Umbilical cord (tissue), 2 donors: ENCODE measurements around the gene CBX7. TPM values are rescaled to one million over a fixed set of nuclear protein-coding genes. Genes with fewer than 3 reads are reported as not detected.
"Not testable (repeated sequence)": the region's sequence is repeated elsewhere in the genome, so short reads cannot be mapped to it uniquely, and the experiment has no call there.

Experiments used
- DNase-seq: peaks from one replicate; pipeline ENCODE4 v3.0.0-alpha.2; 2015; ENCODE audit warnings: low spot score
- total RNA-seq: library from RNA; depleted of rRNA; stranded (reverse); fragments of >200 nt; gene quantifications from one replicate; pipeline ENCODE4 v1.2.3, GENCODE V29; 2014; ENCODE audit warnings: low replicate concordance; ENCODE audit not compliant: insufficient read depth

CBX7 gene
- total RNA-seq, 1 donor from 2014 or later: 10.4 TPM

- peak; percentile 87 for DNase-seq
Observed at GRCh38 chr22:39174498-39175352, 22.2 kb upstream of the CBX7 start.

GRCh38 chr22:39173787-39174497 is 21.5 kb upstream of the CBX7 start:
- no peak for DNase-seq

- no peak for DNase-seq
Observed at GRCh38 chr22:39173050-39173706, 20.7 kb upstream of the CBX7 start.

GRCh38 chr22:39172265-39173049 is 20.0 kb upstream of the CBX7 start:
- not testable (repeated sequence) for DNase-seq

GRCh38 chr22:39171623-39172264 is 19.3 kb upstream of the CBX7 start:
- DNase-seq: no peak

GRCh38 chr22:39170825-39171622 is 18.5 kb upstream of the CBX7 start:
- peak; percentile 84 for DNase-seq

GRCh38 chr22:39169797-39170466 is 17.5 kb upstream of the CBX7 start:
- no peak for DNase-seq

GRCh38 chr22:39166547-39166946 is 14.1 kb upstream of the CBX7 start:
- no peak for DNase-seq

GRCh38 chr22:39156093-39156492 is 3.6 kb upstream of the CBX7 start:
- not testable (repeated sequence) for DNase-seq

- DNase-seq: no peak
Observed at GRCh38 chr22:39155421-39155820, 2.9 kb upstream of the CBX7 start.

- no peak for DNase-seq
Observed at GRCh38 chr22:39153220-39153717, 789 bp upstream of the CBX7 start.

GRCh38 chr22:39152024-39152510 is 413 bp downstream of the CBX7 start:
- DNase-seq: no peak

- no peak for DNase-seq
Observed at GRCh38 chr22:39151329-39151975, 1.0 kb downstream of the CBX7 start.

- DNase-seq: no peak
Observed at GRCh38 chr22:39150848-39151215, 1.6 kb downstream of the CBX7 start.

- no peak for DNase-seq
Observed at GRCh38 chr22:39149915-39150847, 2.3 kb downstream of the CBX7 start.

- DNase-seq: no peak
Observed at GRCh38 chr22:39148727-39149535, 3.5 kb downstream of the CBX7 start.
